Glutamatergic neuron (in vitro differentiated cells): ENCODE data around the gene SUSD4. TPM values are rescaled to one million over a fixed set of nuclear protein-coding genes. Genes with fewer than 3 reads are reported as not detected.

Experiments used
- DNase-seq: peaks from one replicate; pipeline ENCODE4 v3.0.0; 2022
- H3K27ac Mint-ChIP-seq: one replicate; pipeline ENCODE4 v1.8.0; 2020; ENCODE audit warnings: mild to moderate bottlenecking, mixed read lengths, inconsistent platforms; ENCODE audit not compliant: unreplicated experiment
- H3K27me3 Mint-ChIP-seq: one replicate; pipeline ENCODE4 v1.8.0; 2020; ENCODE audit warnings: mild to moderate bottlenecking, moderate library complexity, mixed read lengths, inconsistent platforms; ENCODE audit not compliant: unreplicated experiment
- H3K36me3 Mint-ChIP-seq: one replicate; pipeline ENCODE4 v1.8.0; 2020; ENCODE audit warnings: mild to moderate bottlenecking, mixed read lengths, inconsistent platforms; ENCODE audit not compliant: unreplicated experiment
- H3K4me1 Mint-ChIP-seq: one replicate; pipeline ENCODE4 v1.8.0; 2020; ENCODE audit warnings: mild to moderate bottlenecking, low read depth, mixed read lengths, inconsistent platforms; ENCODE audit not compliant: unreplicated experiment
- H3K4me3 Mint-ChIP-seq: one replicate; pipeline ENCODE4 v1.8.0; 2020; ENCODE audit warnings: mild to moderate bottlenecking, mixed read lengths, inconsistent platforms; ENCODE audit not compliant: unreplicated experiment
- H3K9me3 Mint-ChIP-seq: one replicate; pipeline ENCODE4 v1.8.0; 2020; ENCODE audit warnings: mild to moderate bottlenecking, moderate library complexity, mixed read lengths, inconsistent platforms; ENCODE audit not compliant: unreplicated experiment
- total RNA-seq: library from RNA; stranded (reverse); fragmentation: NEBNext Ultra II Directional; extraction: Animal tissue kit (Norgen Biotek cat#: 25700); gene quantifications from one replicate; pipeline ENCODE4 v1.2.1, GENCODE V29; 2021; ENCODE audit not compliant: unreplicated experiment
- TF ChIP-seq, protein P1 (sequence below): fragments of 200-600 bp; sonication (generic); IDR thresholded peaks from one replicate; pipeline ENCODE4 v1.5.0; 2021; ENCODE audit not compliant: partially characterized antibody, unreplicated experiment

Gene SUSD4
- total RNA-seq, 1 donor from 2014 or later = 0.47 TPM

DNA sequence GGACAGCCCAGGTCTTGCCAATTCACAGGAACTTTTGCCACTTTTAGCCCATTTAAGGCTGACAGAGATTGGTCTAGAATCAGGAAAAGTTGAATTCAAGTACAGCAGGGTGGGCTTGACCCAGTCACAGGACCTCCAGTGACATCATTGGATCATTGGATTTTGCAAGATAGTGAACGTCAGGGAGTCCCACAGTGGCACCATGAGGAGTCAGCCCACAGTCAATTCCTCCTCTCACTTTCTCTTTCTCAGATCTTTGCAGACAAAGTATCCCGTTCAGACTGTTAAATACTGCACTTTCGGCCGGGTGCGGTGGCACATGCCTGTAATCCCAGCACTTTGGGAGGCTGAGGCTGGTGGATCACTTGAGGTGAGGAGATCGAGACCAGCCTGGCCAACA lies 163.1 kb downstream of the SUSD4 start:
- H3K36me3 Mint-ChIP-seq = no peaks in the 10 kb centered on the region
- no peak overlapping the region for H3K27ac Mint-ChIP-seq
- TF ChIP-seq, protein P1, sequence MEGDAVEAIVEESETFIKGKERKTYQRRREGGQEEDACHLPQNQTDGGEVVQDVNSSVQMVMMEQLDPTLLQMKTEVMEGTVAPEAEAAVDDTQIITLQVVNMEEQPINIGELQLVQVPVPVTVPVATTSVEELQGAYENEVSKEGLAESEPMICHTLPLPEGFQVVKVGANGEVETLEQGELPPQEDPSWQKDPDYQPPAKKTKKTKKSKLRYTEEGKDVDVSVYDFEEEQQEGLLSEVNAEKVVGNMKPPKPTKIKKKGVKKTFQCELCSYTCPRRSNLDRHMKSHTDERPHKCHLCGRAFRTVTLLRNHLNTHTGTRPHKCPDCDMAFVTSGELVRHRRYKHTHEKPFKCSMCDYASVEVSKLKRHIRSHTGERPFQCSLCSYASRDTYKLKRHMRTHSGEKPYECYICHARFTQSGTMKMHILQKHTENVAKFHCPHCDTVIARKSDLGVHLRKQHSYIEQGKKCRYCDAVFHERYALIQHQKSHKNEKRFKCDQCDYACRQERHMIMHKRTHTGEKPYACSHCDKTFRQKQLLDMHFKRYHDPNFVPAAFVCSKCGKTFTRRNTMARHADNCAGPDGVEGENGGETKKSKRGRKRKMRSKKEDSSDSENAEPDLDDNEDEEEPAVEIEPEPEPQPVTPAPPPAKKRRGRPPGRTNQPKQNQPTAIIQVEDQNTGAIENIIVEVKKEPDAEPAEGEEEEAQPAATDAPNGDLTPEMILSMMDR = no peak
- no peak overlapping the region for H3K4me3 Mint-ChIP-seq
- DNase-seq = no peak
- no peaks in the 10 kb centered on the region for H3K4me1 Mint-ChIP-seq
- peaks cover 6% of the 10 kb centered on the region for H3K27me3 Mint-ChIP-seq
- H3K9me3 Mint-ChIP-seq = no peaks in the 10 kb centered on the region

DNA sequence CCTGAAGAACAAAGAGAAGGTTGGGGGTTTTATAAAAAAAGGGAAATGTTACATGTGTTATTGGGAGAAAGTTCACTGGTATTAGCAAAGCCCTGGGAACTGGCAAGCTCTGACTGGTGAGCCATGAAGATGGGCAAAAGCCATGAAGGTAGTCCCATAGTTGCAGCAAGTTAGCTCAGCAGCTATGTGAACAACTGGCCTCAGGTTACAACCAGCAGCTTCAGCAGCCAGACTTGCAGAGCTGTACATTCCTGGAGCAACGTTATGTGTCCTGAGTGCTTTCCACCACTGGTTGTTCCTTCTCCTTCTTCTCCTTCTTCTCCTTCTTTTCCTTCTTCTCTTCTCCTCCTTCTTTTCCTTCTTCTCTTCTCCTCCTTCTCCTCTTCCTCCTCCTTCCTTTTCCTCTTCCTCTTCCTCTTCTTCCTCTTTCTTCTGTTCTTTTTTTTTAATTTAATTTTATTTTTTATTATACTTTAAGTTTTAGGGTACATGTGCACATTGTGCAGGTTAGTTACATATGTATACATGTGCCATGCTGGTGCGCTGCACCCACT lies 164.8 kb downstream of the SUSD4 start:
- Mint-ChIP-seq H3K27me3 (peaks cover 6% of the 10 kb centered on the region), H3K9me3 (no peaks in the 10 kb centered on the region), H3K4me1 (no peaks in the 10 kb centered on the region), H3K4me3 (no peak overlapping the region), H3K27ac (no peak overlapping the region), H3K36me3 (no peaks in the 10 kb centered on the region)
- DNase-seq = no peak
- TF ChIP-seq, protein P1 = no peak

DNA sequence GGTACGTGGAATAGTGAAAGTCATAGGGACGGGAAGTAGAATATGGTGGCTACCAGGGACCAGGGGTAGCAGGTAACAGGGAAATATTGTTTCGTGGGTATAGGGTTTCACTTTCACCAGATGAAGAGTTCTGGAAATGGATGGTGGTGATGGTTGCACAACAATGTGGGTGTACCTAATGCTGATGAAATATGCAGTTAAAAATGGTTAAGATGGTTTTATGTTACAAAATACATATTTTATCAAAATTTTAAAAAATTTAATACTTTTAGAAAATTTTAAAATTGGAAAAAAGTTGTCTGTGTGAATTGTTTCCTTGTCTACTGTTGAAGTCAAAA lies 165.4 kb downstream of the SUSD4 start:
- no peak overlapping the region for H3K4me3 Mint-ChIP-seq

DNA sequence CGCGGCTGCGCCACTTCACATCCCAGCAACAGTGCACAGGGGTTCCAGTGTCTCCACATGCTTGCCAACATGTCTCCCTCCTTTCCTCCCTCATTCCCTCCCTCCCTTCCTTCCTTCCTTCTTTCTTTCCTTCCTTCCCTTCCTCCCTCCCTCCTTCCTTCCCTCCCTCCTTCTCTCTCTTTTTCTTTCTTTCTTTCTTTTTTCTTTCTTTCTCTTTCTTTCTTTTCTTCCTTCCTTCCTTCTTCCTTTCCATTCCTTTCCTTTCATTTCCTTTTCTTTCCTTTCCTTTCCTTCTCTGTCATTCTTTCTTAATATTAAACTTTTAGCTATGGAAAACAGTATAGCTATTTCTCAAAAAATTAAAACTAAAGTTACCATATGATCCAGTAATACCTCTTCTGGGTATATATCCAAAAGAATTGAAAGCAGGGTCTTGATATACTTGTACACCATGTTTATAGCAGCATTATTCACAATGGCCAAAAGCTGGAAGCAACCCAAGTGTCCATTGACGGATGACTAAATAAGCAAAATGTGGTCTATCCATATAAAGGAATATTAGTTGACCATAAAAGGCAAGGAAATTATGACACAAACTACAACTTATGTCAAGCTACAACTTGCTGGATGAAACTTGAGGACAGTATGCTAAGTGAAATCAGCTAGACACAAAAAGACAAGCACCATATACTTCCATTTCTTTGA lies 165.9 kb downstream of the SUSD4 start:
- TF ChIP-seq, protein P1 = no peak
- H3K27me3 Mint-ChIP-seq = peaks cover 5% of the 10 kb centered on the region
- H3K27ac Mint-ChIP-seq = no peak overlapping the region

More for the DNA sequence above, 165.4 kb downstream of the SUSD4 start:
- H3K4me1 Mint-ChIP-seq = no peaks in the 10 kb centered on the region
- H3K27me3 Mint-ChIP-seq = peaks cover 5% of the 10 kb centered on the region
- H3K27ac Mint-ChIP-seq = no peak overlapping the region
- TF ChIP-seq, protein P1 = no peak
- H3K9me3 Mint-ChIP-seq = no peaks in the 10 kb centered on the region
- no peaks in the 10 kb centered on the region for H3K36me3 Mint-ChIP-seq
- no peak for DNase-seq

More for the DNA sequence above, 165.9 kb downstream of the SUSD4 start:
- no peak for DNase-seq
- Mint-ChIP-seq H3K9me3 (no peaks in the 10 kb centered on the region), H3K4me3 (no peak overlapping the region), H3K4me1 (no peaks in the 10 kb centered on the region), H3K36me3 (no peaks in the 10 kb centered on the region)
